Hepatocyte (in vitro differentiated cells): ENCODE measurements around the gene SLC5A1. TPM values are rescaled to one million over a fixed set of nuclear protein-coding genes. Genes with fewer than 3 reads are reported as not detected.

Experiments
- DNase-seq: peaks from one replicate; pipeline ENCODE4 v3.0.0-alpha.2; 2016; ENCODE audit warnings: low spot score
- H2AFZ ChIP-seq: fragments of 200-600 bp; sonication (generic); 2 replicates; pipeline ENCODE4 v1.6.0; 2016; ENCODE audit warnings: antibody characterized with exemption, mild to moderate bottlenecking
- H3K27ac ChIP-seq: fragments of 200-600 bp; sonication (generic); 2 replicates; pipeline ENCODE4 v1.5.1; 2016; ENCODE audit warnings: mild to moderate bottlenecking
- H3K27me3 ChIP-seq: fragments of 200-600 bp; sonication (generic); 2 replicates; pipeline ENCODE4 v1.6.1; 2016
- H3K36me3 ChIP-seq: fragments of 200-600 bp; sonication (generic); replicated peaks from 2 replicates; pipeline ENCODE4 v1.5.1; 2016; ENCODE audit warnings: low read depth; ENCODE audit not compliant: insufficient read depth
- H3K4me1 ChIP-seq: fragments of 200-600 bp; sonication (generic); 2 replicates; pipeline ENCODE4 v1.5.1; 2016; ENCODE audit warnings: mild to moderate bottlenecking, moderate library complexity; ENCODE audit not compliant: insufficient read depth
- H3K4me2 ChIP-seq: fragments of 200-600 bp; sonication (generic); 2 replicates; pipeline ENCODE4 v1.6.0; 2016
- H3K4me3 ChIP-seq: fragments of 200-600 bp; sonication (generic); 2 replicates; pipeline ENCODE4 v1.5.1; 2016; ENCODE audit warnings: mild to moderate bottlenecking
- H3K79me2 ChIP-seq: fragments of 200-600 bp; sonication (generic); 2 replicates; pipeline ENCODE4 v1.6.0; 2017; ENCODE audit warnings: mild to moderate bottlenecking
- H3K9me2 ChIP-seq: fragments of 200-600 bp; sonication (generic); replicated peaks from 2 replicates; pipeline ENCODE4 v1.6.0; 2017; ENCODE audit warnings: mild to moderate bottlenecking; ENCODE audit not compliant: insufficient read depth
- H3K9me3 ChIP-seq: fragments of 200-600 bp; sonication (generic); 2 replicates; pipeline ENCODE4 v1.5.1; 2016; ENCODE audit warnings: low read depth, mild to moderate bottlenecking
- H4K20me1 ChIP-seq: fragments of 200-600 bp; sonication (generic); 2 replicates; pipeline ENCODE4 v1.6.0; 2016; ENCODE audit warnings: mild to moderate bottlenecking; ENCODE audit not compliant: insufficient read depth, poor library complexity, severe bottlenecking
- EZH2 ChIP-seq: fragments of 200-600 bp; sonication (generic); IDR thresholded peaks from 2 replicates; pipeline ENCODE4 v1.6.1; 2016; ENCODE audit warnings: antibody characterized with exemption, mild to moderate bottlenecking, borderline replicate concordance
- EZH2phosphoT487 ChIP-seq: fragments of 200-600 bp; sonication (generic); IDR thresholded peaks from one replicate; pipeline ENCODE4 v1.6.1; 2018; ENCODE audit warnings: antibody characterized with exemption, mild to moderate bottlenecking, low read depth, moderate library complexity; ENCODE audit not compliant: unreplicated experiment, severe bottlenecking
- WGBS: methylation state at CpG from one replicate; pipeline ENCODE4 v1.1.6; 2016; ENCODE audit warnings: low lambda C conversion rate; ENCODE audit errors: missing lambda C conversion rate; 5-methylcytosine and 5-hydroxymethylcytosine counted together
- polyA plus RNA-seq: library from polyadenylated mRNA; unstranded; fragments of >200 nt; fragmentation: Nextera tagmentation; extraction: Ambion mirVana; gene quantifications from 2 replicates; pipeline ENCODE4 v1.2.1, GENCODE V29; 2016
- total RNA-seq: library from RNA; depleted of rRNA; stranded (reverse); fragments of >200 nt; gene quantifications from 2 replicates; pipeline ENCODE4 v1.2.3, GENCODE V29; 2014
- TF ChIP-seq, protein P1 (sequence below): fragments of 200-600 bp; sonication (generic); IDR thresholded peaks from 2 replicates; pipeline ENCODE4 v1.5.1; 2016; ENCODE audit warnings: antibody characterized with exemption, mild to moderate bottlenecking; ENCODE audit not compliant: poor library complexity

SLC5A1 gene
- total and polyA plus RNA-seq, 2 experiments from 2014 or later: 3.0 to 7.3 TPM

DNA sequence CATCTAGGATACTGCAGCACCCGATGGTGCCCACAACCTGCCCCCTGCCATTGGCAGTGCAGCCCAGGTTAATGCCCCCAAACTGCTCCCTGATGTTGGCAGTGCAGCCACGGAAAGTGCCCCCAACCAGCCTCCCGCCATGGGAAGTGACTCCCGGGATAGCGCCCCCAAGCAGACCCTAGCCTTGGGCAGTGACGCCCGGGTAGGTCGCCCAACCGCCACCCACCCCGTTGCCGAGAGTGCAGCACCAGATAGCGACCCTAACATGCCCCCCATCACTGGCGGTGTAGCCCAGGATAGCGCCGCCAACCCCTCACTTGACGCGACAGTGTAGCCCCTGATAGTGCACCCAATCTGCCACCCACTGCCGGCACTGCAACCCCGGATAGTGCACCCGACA, 77.5 kb downstream of the SLC5A1 start:
- Histone ChIP-seq H2AFZ (no peak overlapping the region), H3K36me3 (no peaks in the 10 kb centered on the region), H4K20me1 (no peaks in the 10 kb centered on the region), H3K9me2 (no peaks in the 10 kb centered on the region), H3K4me3 (no peak overlapping the region), H3K4me2 (no peak overlapping the region), H3K27me3 (no peaks in the 10 kb centered on the region), H3K79me2 (no peaks in the 10 kb centered on the region), H3K4me1 (no peaks in the 10 kb centered on the region), H3K27ac (no peak overlapping the region), H3K9me3 (no peaks in the 10 kb centered on the region)
- no peak for DNase-seq
- TF ChIP-seq EZH2 (no peak), EZH2phosphoT487 (no peak)
- TF ChIP-seq, protein P1, sequence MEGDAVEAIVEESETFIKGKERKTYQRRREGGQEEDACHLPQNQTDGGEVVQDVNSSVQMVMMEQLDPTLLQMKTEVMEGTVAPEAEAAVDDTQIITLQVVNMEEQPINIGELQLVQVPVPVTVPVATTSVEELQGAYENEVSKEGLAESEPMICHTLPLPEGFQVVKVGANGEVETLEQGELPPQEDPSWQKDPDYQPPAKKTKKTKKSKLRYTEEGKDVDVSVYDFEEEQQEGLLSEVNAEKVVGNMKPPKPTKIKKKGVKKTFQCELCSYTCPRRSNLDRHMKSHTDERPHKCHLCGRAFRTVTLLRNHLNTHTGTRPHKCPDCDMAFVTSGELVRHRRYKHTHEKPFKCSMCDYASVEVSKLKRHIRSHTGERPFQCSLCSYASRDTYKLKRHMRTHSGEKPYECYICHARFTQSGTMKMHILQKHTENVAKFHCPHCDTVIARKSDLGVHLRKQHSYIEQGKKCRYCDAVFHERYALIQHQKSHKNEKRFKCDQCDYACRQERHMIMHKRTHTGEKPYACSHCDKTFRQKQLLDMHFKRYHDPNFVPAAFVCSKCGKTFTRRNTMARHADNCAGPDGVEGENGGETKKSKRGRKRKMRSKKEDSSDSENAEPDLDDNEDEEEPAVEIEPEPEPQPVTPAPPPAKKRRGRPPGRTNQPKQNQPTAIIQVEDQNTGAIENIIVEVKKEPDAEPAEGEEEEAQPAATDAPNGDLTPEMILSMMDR: no peak
- WGBS: 95% methylated on average over 19 of the region's 20 CpGs

DNA sequence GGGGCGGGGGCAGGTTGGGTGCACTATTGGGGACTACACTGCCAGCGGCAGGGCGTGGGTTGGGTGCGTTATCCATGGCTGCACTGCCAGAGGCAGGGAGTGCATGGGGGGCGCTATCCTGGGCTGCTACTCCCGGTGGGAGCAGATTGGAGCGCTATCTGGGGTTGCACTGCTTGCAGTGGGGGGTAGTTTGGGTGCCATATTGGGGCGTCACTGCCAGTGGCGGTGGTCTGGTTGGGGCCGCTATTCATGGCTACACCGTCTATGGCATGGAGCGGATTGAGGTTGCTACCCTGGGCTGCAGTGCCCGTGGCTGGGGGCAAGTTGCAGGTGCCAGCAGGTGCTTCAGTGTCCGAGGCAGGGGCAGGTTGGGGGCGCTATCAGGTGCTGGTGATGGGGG, 79.8 kb downstream of the SLC5A1 start:
- DNase-seq: no peak
- Histone ChIP-seq H3K4me1 (no peaks in the 10 kb centered on the region), H3K36me3 (no peaks in the 10 kb centered on the region), H3K9me2 (no peaks in the 10 kb centered on the region), H3K27ac (no peak overlapping the region), H3K9me3 (no peaks in the 10 kb centered on the region), H3K27me3 (no peaks in the 10 kb centered on the region), H3K4me3 (no peak overlapping the region), H4K20me1 (no peaks in the 10 kb centered on the region), H3K79me2 (no peaks in the 10 kb centered on the region), H2AFZ (no peak overlapping the region), H3K4me2 (no peak overlapping the region)
- WGBS: 90% methylated on average over 14 of the region's 15 CpGs
- no peak for TF ChIP-seq EZH2phosphoT487
- TF ChIP-seq EZH2: no peak
- TF ChIP-seq, protein P1: no peak

DNA sequence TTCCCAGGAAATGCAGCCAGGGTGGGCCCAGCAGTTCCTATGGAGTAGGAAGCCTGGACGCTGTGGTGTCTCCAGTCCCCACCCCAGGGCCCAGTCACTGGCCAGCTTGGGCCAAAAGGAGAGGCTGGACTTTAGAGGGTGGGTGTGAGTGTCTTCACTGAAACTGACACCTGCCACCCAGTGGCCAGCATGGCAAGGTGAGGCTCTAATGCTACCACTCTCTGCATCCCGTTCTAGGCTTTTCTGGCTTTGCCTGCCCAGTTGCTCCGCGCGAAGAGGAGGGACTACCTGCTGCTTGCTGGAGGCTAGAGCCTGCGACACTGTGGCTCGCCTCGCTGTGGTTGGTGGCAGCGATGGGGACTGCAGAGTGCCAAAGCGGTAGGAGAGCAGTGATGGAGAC, 80.6 kb downstream of the SLC5A1 start:
- H2AFZ ChIP-seq: no peak overlapping the region
- WGBS: 32% methylated on average over 10 of the region's 10 CpGs

DNA sequence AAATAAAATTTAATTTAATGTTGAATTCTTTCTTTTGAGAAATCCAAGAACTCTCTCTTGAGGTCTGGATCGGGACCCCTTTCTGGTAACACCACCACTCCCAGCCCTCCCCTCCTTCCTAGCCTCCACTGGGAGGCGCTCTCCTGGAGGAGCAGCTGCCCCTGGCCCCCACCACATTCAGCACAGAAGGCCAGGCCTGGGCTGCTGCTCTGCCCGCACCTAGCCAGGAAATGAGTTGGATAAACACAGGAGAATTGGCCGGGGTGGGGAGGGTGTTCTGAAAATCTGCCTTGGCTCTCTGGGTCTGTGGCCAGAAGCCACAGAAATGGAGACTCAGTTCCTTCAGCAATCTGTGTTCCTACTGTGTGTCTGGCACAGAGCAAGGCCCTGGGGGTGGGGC, 84.8 kb downstream of the SLC5A1 start:
- H3K36me3 ChIP-seq: no peaks in the 10 kb centered on the region
- H3K79me2 ChIP-seq: no peaks in the 10 kb centered on the region
- H2AFZ ChIP-seq: no peak overlapping the region
- no peaks in the 10 kb centered on the region for H3K4me1 ChIP-seq
- 62% methylated on average over 4 of the region's 4 CpGs for WGBS
- H3K27ac ChIP-seq: no peak overlapping the region
- no peak for TF ChIP-seq EZH2
- no peak for TF ChIP-seq EZH2phosphoT487
- TF ChIP-seq, protein P1: no peak
- H3K27me3 ChIP-seq: no peaks in the 10 kb centered on the region
- no peak overlapping the region for H3K4me3 ChIP-seq
- no peaks in the 10 kb centered on the region for H3K9me2 ChIP-seq
- no peak overlapping the region for H3K4me2 ChIP-seq
- no peaks in the 10 kb centered on the region for H3K9me3 ChIP-seq
- DNase-seq: no peak
- no peaks in the 10 kb centered on the region for H4K20me1 ChIP-seq

More for the DNA sequence above, 80.6 kb downstream of the SLC5A1 start:
- no peaks in the 10 kb centered on the region for H3K36me3 ChIP-seq
- H3K27me3 ChIP-seq: no peaks in the 10 kb centered on the region
- TF ChIP-seq EZH2phosphoT487: no peak
- TF ChIP-seq EZH2: no peak
- no peak overlapping the region for H3K4me2 ChIP-seq
- H3K4me1 ChIP-seq: no peaks in the 10 kb centered on the region
- H3K9me2 ChIP-seq: no peaks in the 10 kb centered on the region
- no peaks in the 10 kb centered on the region for H4K20me1 ChIP-seq
- DNase-seq: no peak
- H3K9me3 ChIP-seq: no peaks in the 10 kb centered on the region
- H3K27ac ChIP-seq: no peak overlapping the region
- no peak overlapping the region for H3K4me3 ChIP-seq
- no peaks in the 10 kb centered on the region for H3K79me2 ChIP-seq
